Measurements from ENCODE around the gene UMOD.
A peak's percentile ranks its signal among the peaks of the same experiment; 100 is the strongest.

The UMOD gene

GRCh38 chr16:20300312-20301097 lies 52.0 kb downstream of the UMOD start:
- peak; percentile 68 for DNase-seq (ENCODE audit: low spot score)

GRCh38 chr16:20298452-20298851 lies 54.1 kb downstream of the UMOD start:
- DNase-seq (ENCODE audit: low spot score), result no peak

- DNase-seq (ENCODE audit: low spot score), result no peak
These were observed 61.0 kb downstream of the UMOD start for GRCh38 chr16:20291208-20292206.

GRCh38 chr16:20289571-20289970 lies 62.9 kb downstream of the UMOD start:
- DNase-seq (ENCODE audit: low spot score), result no peak

GRCh38 chr16:20285993-20286499 lies 66.5 kb downstream of the UMOD start:
- DNase-seq (ENCODE audit: low spot score), result no peak
